Natural killer cell (primary cell): ENCODE results near the gene AIF1L. TPM values are rescaled to one million over a fixed set of nuclear protein-coding genes. Genes with fewer than 3 reads are reported as not detected.

Experiments used
- ATAC-seq, 3 donors: fragments of 150-1000 bp in 2 of 3; fragments of 200-7000 bp in 1 of 3; cut with Tn5 transposase; 1 replicate in 1 of 3; 2 replicates in 2 of 3; pipeline ENCODE4 v1.10.0; 2021; ENCODE audit warnings: mild to moderate bottlenecking in 2 of 3, moderate library complexity in 2 of 3
- DNase-seq, 2 donors: peaks; one replicate each; pipeline versions ENCODE4 v3.0.0 to v3.0.0-alpha.2; 2013 to 2021; ENCODE audit warnings: mixed read lengths in 1 of 2
- H3K27ac ChIP-seq: one replicate; pipeline ENCODE4 v1.5.1; 2013; ENCODE audit warnings: mild to moderate bottlenecking, low read length
- H3K27me3 ChIP-seq: one replicate; pipeline ENCODE4 v1.6.1; 2013; ENCODE audit warnings: low read length; ENCODE audit not compliant: control insufficient read depth, insufficient read depth
- H3K36me3 ChIP-seq: one replicate; pipeline ENCODE4 v1.6.1; 2013; ENCODE audit warnings: low read length; ENCODE audit not compliant: control insufficient read depth, insufficient read depth
- H3K4me1 ChIP-seq: one replicate; pipeline ENCODE4 v1.6.1; 2013; ENCODE audit warnings: low read length; ENCODE audit not compliant: control insufficient read depth, insufficient read depth
- H3K4me3 ChIP-seq: one replicate; pipeline ENCODE4 v1.5.1; 2013; ENCODE audit warnings: low read length
- H3K9me3 ChIP-seq: one replicate; pipeline ENCODE4 v1.6.1; 2013; ENCODE audit warnings: low read length; ENCODE audit not compliant: control insufficient read depth, insufficient read depth
- H3K27ac Mint-ChIP-seq, 2 donors: one replicate each; pipeline ENCODE4 v1.8.0; 2022; ENCODE audit warnings: mild to moderate bottlenecking in 2 of 2, mixed read lengths in 2 of 2, moderate library complexity in 1 of 2
- H3K27me3 Mint-ChIP-seq, 2 donors: one replicate each; pipeline ENCODE4 v1.8.0; 2022; ENCODE audit warnings: low read depth in 2 of 2, mixed read lengths in 2 of 2
- H3K36me3 Mint-ChIP-seq: one replicate; pipeline ENCODE4 v1.8.0; 2022; ENCODE audit warnings: mixed read lengths
- H3K4me1 Mint-ChIP-seq, 2 donors: one replicate each; pipeline ENCODE4 v1.8.0; 2022; ENCODE audit warnings: mixed read lengths in 2 of 2
- H3K4me3 Mint-ChIP-seq: one replicate; pipeline ENCODE4 v1.8.0; 2022; ENCODE audit warnings: mild to moderate bottlenecking, moderate library complexity, mixed read lengths
- H3K9me3 Mint-ChIP-seq, 2 donors: one replicate each; pipeline ENCODE4 v1.8.0; 2022; ENCODE audit warnings: mixed read lengths in 2 of 2
- WGBS: methylation state at CpG from one replicate; pipeline ENCODE4 v1.1.7; 2013; ENCODE audit warnings: missing lambda C conversion rate; ENCODE audit not compliant: insufficient coverage; 5-methylcytosine and 5-hydroxymethylcytosine counted together
- intact Hi-C: fragments of 100-400 bp; cut with micrococcal nuclease; formaldehyde crosslinking; loops from one replicate; pipeline ENCODE4 v1.14.2; 2022
- total RNA-seq, 4 donors: library from RNA; stranded (reverse); fragments of 120-200 nt in 1 of 4; gene quantifications; one replicate each; pipeline versions ENCODE4 v1.2.3 to v1.2.4, GENCODE V29; 2013 to 2022
- TF ChIP-seq, protein P1 (sequence below): fragments of 200-600 bp; IDR thresholded peaks from one replicate; pipeline ENCODE4 v1.8.0; 2022; ENCODE audit warnings: antibody characterized with exemption

Gene AIF1L
- total RNA-seq, 3 donors from 2014 or later (not counting 1 experiment from before 2014, with no cell fraction given) = not detected

DNA sequence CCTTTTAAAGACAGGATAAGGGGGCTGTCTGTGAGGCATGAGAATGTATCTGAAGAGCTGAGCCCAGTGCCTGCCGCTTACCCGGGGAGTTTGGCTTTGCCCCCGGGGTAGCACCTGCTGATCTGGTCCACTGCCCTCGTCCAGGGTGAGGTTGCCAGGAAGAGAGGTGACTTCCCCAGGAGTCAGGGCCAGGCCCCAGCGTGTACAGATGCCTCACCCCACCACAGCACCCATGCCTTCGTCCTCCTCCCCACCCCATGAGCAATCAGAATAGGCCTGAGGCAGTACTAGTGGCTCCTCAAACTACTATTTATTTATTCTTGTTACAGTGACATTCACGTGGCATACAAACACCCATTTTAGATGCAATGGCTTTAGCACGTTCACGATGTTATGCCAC, 15.7 kb upstream of the AIF1L start:
- intact Hi-C loops = no loop called here
- H3K27me3 Mint-ChIP-seq = peaks cover 3 to 6% of the 10 kb centered on the region in 2 donors
- WGBS = 80% methylated on average over 9 of the region's 9 CpGs
- TF ChIP-seq, protein P1, sequence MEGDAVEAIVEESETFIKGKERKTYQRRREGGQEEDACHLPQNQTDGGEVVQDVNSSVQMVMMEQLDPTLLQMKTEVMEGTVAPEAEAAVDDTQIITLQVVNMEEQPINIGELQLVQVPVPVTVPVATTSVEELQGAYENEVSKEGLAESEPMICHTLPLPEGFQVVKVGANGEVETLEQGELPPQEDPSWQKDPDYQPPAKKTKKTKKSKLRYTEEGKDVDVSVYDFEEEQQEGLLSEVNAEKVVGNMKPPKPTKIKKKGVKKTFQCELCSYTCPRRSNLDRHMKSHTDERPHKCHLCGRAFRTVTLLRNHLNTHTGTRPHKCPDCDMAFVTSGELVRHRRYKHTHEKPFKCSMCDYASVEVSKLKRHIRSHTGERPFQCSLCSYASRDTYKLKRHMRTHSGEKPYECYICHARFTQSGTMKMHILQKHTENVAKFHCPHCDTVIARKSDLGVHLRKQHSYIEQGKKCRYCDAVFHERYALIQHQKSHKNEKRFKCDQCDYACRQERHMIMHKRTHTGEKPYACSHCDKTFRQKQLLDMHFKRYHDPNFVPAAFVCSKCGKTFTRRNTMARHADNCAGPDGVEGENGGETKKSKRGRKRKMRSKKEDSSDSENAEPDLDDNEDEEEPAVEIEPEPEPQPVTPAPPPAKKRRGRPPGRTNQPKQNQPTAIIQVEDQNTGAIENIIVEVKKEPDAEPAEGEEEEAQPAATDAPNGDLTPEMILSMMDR = no peak
- H3K4me1 Mint-ChIP-seq = no peaks in the 10 kb centered on the region
- H3K9me3 ChIP-seq = no peaks in the 10 kb centered on the region
- no peak for DNase-seq
- no peaks in the 10 kb centered on the region for H3K27me3 ChIP-seq
- no peaks in the 10 kb centered on the region for H3K36me3 ChIP-seq
- no peaks in the 10 kb centered on the region for H3K36me3 Mint-ChIP-seq
- no peak for ATAC-seq
- H3K27ac ChIP-seq = no peak overlapping the region
- no peak overlapping the region for H3K4me3 Mint-ChIP-seq
- no peaks in the 10 kb centered on the region for H3K9me3 Mint-ChIP-seq
- H3K4me3 ChIP-seq = no peak overlapping the region
- H3K4me1 ChIP-seq = no peaks in the 10 kb centered on the region
- no peak overlapping the region for H3K27ac Mint-ChIP-seq

- Mint-ChIP-seq H3K9me3 (no peaks in the 10 kb centered on the region), H3K4me3 (no peak overlapping the region), H3K27ac (no peak overlapping the region), H3K4me1 (no peaks in the 10 kb centered on the region), H3K36me3 (no peaks in the 10 kb centered on the region), H3K27me3 (peaks cover 3 to 6% of the 10 kb centered on the region in 2 donors)
- H3K27ac ChIP-seq = no peak overlapping the region
- DNase-seq = no peak
- intact Hi-C loops = no loop called here
- no peaks in the 10 kb centered on the region for H3K36me3 ChIP-seq
- TF ChIP-seq, protein P1 = no peak
- 93% methylated on average over 9 of the region's 9 CpGs for WGBS
- no peaks in the 10 kb centered on the region for H3K27me3 ChIP-seq
- H3K4me1 ChIP-seq = no peaks in the 10 kb centered on the region
- H3K4me3 ChIP-seq = no peak overlapping the region
- no peak for ATAC-seq
- H3K9me3 ChIP-seq = no peaks in the 10 kb centered on the region
These were observed 14.5 kb upstream of the AIF1L start for GRCh38 chr9:131081868-131082267.

GRCh38 chr9:131082774-131083512, 13.4 kb upstream of the AIF1L start:
- TF ChIP-seq, protein P1 = no peak
- no peaks in the 10 kb centered on the region for H3K4me1 Mint-ChIP-seq
- no peaks in the 10 kb centered on the region for H3K36me3 Mint-ChIP-seq
- H3K27me3 ChIP-seq = no peaks in the 10 kb centered on the region
- H3K9me3 ChIP-seq = no peaks in the 10 kb centered on the region
- no peaks in the 10 kb centered on the region for H3K36me3 ChIP-seq
- no peaks in the 10 kb centered on the region for H3K9me3 Mint-ChIP-seq
- no peak overlapping the region for H3K27ac ChIP-seq
- no peak for DNase-seq
- H3K27ac Mint-ChIP-seq = no peak overlapping the region
- WGBS = 80% methylated on average over 9 of the region's 11 CpGs
- intact Hi-C loops = no loop called here
- no peak overlapping the region for H3K4me3 Mint-ChIP-seq
- no peak overlapping the region for H3K4me3 ChIP-seq
- no peak for ATAC-seq
- peaks cover 3 to 6% of the 10 kb centered on the region in 2 donors for H3K27me3 Mint-ChIP-seq
- no peaks in the 10 kb centered on the region for H3K4me1 ChIP-seq
